HepG2 (cell line): ENCODE measurements around the gene NT5C. TPM values are rescaled to one million over a fixed set of nuclear protein-coding genes. Genes with fewer than 3 reads are reported as not detected.
A peak's percentile ranks its signal among the peaks of the same experiment; 100 is the strongest.

ENCODE experiments used
- ATF6 ChIP-seq: sonication (generic); formaldehyde crosslinking; conservative IDR thresholded peaks from 2 replicates; pipeline ENCODE4 v1.4.0; 2020; ENCODE audit warnings: missing genetic modification reagents
- HINFP ChIP-seq: sonication (generic); formaldehyde crosslinking; IDR thresholded peaks from 2 replicates; pipeline ENCODE4 v1.4.0; 2020; ENCODE audit warnings: low read depth, mild to moderate bottlenecking, missing genetic modification reagents
- HOXA9 ChIP-seq: sonication (generic); formaldehyde crosslinking; IDR thresholded peaks from 2 replicates; pipeline ENCODE4 v1.8.1; 2022; ENCODE audit warnings: missing genetic modification reagents, mild to moderate bottlenecking, moderate library complexity, borderline replicate concordance
- JARID2 ChIP-seq: sonication (generic); formaldehyde crosslinking; IDR thresholded peaks from 2 replicates; pipeline ENCODE4 v1.8.1; 2023; ENCODE audit warnings: missing genetic modification reagents, inconsistent platforms; ENCODE audit not compliant: insufficient replicate concordance
- KDM3A ChIP-seq: IDR thresholded peaks from 2 replicates; pipeline ENCODE4 v1.6.1; 2018; ENCODE audit warnings: low read depth, missing compliant biosample characterization
- NR3C1 ChIP-seq: sonication (generic); formaldehyde crosslinking; IDR thresholded peaks from 2 replicates; pipeline ENCODE4 v1.4.0; 2020; ENCODE audit warnings: missing genetic modification reagents
- POLR2G ChIP-seq: fragments of 200-400 bp; formaldehyde crosslinking; IDR thresholded peaks from 2 replicates; pipeline ENCODE4 v1.6.1; 2018; ENCODE audit warnings: mild to moderate bottlenecking, low read depth, low read length, moderate library complexity
- RARG ChIP-seq: sonication (generic); formaldehyde crosslinking; IDR thresholded peaks from 2 replicates; pipeline ENCODE4 v1.4.0; 2020; ENCODE audit warnings: low read depth, mild to moderate bottlenecking, missing genetic modification reagents
- RFX5 ChIP-seq: IDR thresholded peaks from 2 replicates; pipeline ENCODE4 v1.6.1; 2011; ENCODE audit warnings: low read depth, low read length, improper control_type of control experiment
- SMAD1 ChIP-seq: sonication (generic); formaldehyde crosslinking; IDR thresholded peaks from 2 replicates; pipeline ENCODE4 v1.4.0; 2020; ENCODE audit warnings: missing genetic modification reagents, low read depth, mild to moderate bottlenecking, borderline replicate concordance
- SMARCE1 ChIP-seq: fragments of 450-650 bp; IDR thresholded peaks from 2 replicates; pipeline ENCODE4 v1.6.1; 2017; ENCODE audit warnings: borderline replicate concordance
- ZNF136 ChIP-seq: sonication (generic); formaldehyde crosslinking; IDR thresholded peaks from 2 replicates; pipeline ENCODE4 v1.8.1; 2022; ENCODE audit warnings: low read depth, mild to moderate bottlenecking, moderate library complexity, missing genetic modification reagents
- ZNF282 ChIP-seq: fragments of 450-650 bp; IDR thresholded peaks from 2 replicates; pipeline ENCODE4 v1.6.1; 2018; ENCODE audit not compliant: partially characterized antibody
- ZNF30 ChIP-seq: sonication (generic); formaldehyde crosslinking; IDR thresholded peaks from 2 replicates; pipeline ENCODE4 v1.5.0; 2020; ENCODE audit warnings: mild to moderate bottlenecking, missing genetic modification reagents
- ZNF367 ChIP-seq: sonication (generic); formaldehyde crosslinking; IDR thresholded peaks from 2 replicates; pipeline ENCODE4 v1.4.0; 2020; ENCODE audit warnings: missing genetic modification reagents, borderline replicate concordance
- ZNF598 ChIP-seq: sonication (generic); formaldehyde crosslinking; IDR thresholded peaks from 2 replicates; pipeline ENCODE4 v1.5.1; 2020; ENCODE audit warnings: mild to moderate bottlenecking, missing genetic modification reagents, borderline replicate concordance
- ZNF652 ChIP-seq: IDR thresholded peaks from 2 replicates; pipeline ENCODE4 v1.6.1; 2016; ENCODE audit warnings: low read depth, borderline replicate concordance
- ZNF670 ChIP-seq: sonication (generic); formaldehyde crosslinking; IDR thresholded peaks from 2 replicates; pipeline ENCODE4 v1.8.0; 2022; ENCODE audit warnings: mild to moderate bottlenecking, missing genetic modification reagents, borderline replicate concordance
- ZNF75D ChIP-seq: sonication (generic); formaldehyde crosslinking; IDR thresholded peaks from 2 replicates; pipeline ENCODE4 v1.8.1; 2023; ENCODE audit warnings: missing genetic modification reagents, mild to moderate bottlenecking, borderline replicate concordance
- ZNF891 ChIP-seq: sonication (generic); formaldehyde crosslinking; IDR thresholded peaks from 2 replicates; pipeline ENCODE4 v1.5.0; 2020; ENCODE audit warnings: mild to moderate bottlenecking, missing genetic modification reagents
- polyA plus RNA-seq, 8 experiments: library from polyadenylated mRNA; depleted of rRNA in 3 of 8; stranded (reverse) in 7 of 8; unstranded in 1 of 8; fragments of >200 nt; fragmentation: Illumina TruSeq in 4 of 8; extraction: Trizol in 4 of 8; gene quantifications; 2 replicates each; pipeline versions ENCODE4 v1.2.1 to v1.2.3, GENCODE V29; 2011 to 2016; ENCODE audit warnings: low read depth in 4 of 8, missing spikeins in 1 of 8, mixed read lengths in 1 of 8; ENCODE audit not compliant: insufficient read depth in 1 of 8
- total RNA-seq, 5 experiments: library from RNA; depleted of rRNA; stranded (reverse); fragments of >200 nt; fragmentation: Illumina TruSeq; extraction: Trizol; gene quantifications; 2 replicates each; pipeline ENCODE4 v1.2.3, GENCODE V29; 2016; ENCODE audit warnings: low read depth in 1 of 5
- TF ChIP-seq, protein P1 (sequence below): sonication (generic); formaldehyde crosslinking; IDR thresholded peaks from 2 replicates; pipeline ENCODE4 v1.4.0; 2020; ENCODE audit warnings: missing genetic modification reagents, low read depth, mild to moderate bottlenecking, borderline replicate concordance
- TF ChIP-seq, protein P2 (sequence below): sonication (generic); formaldehyde crosslinking; IDR thresholded peaks from 2 replicates; pipeline ENCODE4 v1.4.0; 2020; ENCODE audit warnings: low read depth, mild to moderate bottlenecking, missing genetic modification reagents

The NT5C gene
- total and polyA plus RNA-seq, 2 of the 13 experiments (the other 11 are each of a cell fraction or from before 2014, with no cell fraction given), result 42.8 to 48.6 TPM

DNA sequence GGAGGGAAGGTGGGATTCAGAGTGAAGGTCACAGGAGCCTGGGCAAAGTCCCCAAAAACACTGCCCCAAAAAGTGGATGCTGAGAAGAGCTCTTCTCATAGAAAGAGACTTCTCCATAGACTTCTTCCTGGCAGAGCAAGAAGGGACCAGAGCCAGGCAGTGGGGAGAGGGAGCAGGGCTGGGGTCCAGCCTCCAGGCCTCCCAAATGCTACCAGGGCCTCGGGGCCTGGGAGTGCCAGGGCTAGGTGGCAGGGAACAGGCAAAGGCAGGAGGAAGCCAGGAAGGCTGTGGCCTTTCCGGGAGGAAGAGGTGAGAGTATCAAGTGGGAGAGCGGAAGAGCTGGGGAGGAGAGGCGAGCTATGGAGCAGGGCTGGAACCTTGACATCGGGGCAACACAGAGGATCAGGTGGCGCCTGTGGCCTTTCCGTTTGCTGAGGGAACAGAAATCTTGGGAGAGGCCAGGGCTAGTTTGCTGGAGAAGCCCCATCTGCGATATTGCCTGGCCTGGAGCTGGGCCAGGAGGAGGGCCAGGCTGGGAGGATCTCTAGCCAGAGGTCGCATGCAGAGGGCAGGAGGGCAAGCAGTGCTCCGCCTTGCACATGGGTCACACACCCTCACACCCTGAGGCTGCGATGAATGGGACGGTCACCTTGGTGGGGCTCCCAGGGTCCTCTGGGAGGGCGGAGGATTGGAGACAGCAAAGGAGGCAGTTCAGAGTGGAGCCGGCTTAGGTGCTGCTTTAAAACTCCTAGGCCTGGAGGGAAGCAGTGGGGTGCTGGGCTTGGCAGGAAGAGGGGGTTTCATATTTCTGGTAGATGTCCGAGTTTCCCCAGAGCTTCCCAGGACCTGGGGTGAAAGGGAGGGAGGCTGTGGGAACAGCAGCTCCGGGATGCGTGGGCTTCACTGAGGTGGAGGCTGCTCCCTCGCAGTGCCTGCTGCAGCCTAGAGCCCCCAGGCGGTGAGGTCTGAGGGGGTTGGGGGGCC is 40.4 kb downstream of the NT5C start (continued):
- TF ChIP-seq HINFP (CRISPR knock-in tag), result peak; percentile 48; the same call in 1 of the 2 replicates
- TF ChIP-seq POLR2G, result 0 out of 2 replicates have a peak, but pooled peaks have one; percentile 32
- TF ChIP-seq, protein P1, sequence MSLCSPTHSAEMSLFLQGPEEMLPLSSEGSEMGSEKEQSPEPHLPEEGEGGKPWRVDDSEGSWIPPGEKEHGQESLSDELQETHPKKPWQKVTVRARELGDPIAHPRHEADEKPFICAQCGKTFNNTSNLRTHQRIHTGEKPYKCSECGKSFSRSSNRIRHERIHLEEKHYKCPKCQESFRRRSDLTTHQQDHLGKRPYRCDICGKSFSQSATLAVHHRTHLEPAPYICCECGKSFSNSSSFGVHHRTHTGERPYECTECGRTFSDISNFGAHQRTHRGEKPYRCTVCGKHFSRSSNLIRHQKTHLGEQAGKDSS (CRISPR knock-in tag), result peak; percentile 66; the same call in 1 of the 2 replicates
- no peak for TF ChIP-seq ZNF75D
- peak; percentile 93 for TF ChIP-seq KDM3A (CRISPR knock-in tag)
- no peak for TF ChIP-seq SMAD1
- no peak for TF ChIP-seq ATF6
- no peak for TF ChIP-seq ZNF367 (CRISPR knock-in tag)
- no peak for TF ChIP-seq ZNF30 (CRISPR knock-in tag)
- TF ChIP-seq ZNF598 (CRISPR knock-in tag), result no peak; the same call in 1 of the 2 replicates
- TF ChIP-seq, protein P2, sequence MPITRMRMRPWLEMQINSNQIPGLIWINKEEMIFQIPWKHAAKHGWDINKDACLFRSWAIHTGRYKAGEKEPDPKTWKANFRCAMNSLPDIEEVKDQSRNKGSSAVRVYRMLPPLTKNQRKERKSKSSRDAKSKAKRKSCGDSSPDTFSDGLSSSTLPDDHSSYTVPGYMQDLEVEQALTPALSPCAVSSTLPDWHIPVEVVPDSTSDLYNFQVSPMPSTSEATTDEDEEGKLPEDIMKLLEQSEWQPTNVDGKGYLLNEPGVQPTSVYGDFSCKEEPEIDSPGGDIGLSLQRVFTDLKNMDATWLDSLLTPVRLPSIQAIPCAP (CRISPR knock-in tag), result no peak
- no peak for TF ChIP-seq ZNF652 (CRISPR knock-in tag)
- no peak for TF ChIP-seq RARG
- TF ChIP-seq ZNF282, result no peak
- 0 out of 2 replicates have a peak, but pooled peaks have one; percentile 11 for TF ChIP-seq RFX5
- no peak for TF ChIP-seq ZNF670
- no peak for TF ChIP-seq SMARCE1
- TF ChIP-seq HOXA9, result no peak
- TF ChIP-seq ZNF136 (CRISPR knock-in tag), result 0 out of 2 replicates have a peak, but pooled peaks have one; percentile 61
- no peak for TF ChIP-seq JARID2 (CRISPR knock-in tag)
- TF ChIP-seq ZNF891 (CRISPR knock-in tag), result no peak
- TF ChIP-seq NR3C1 (CRISPR knock-in tag), result no peak
